22Rv1 (cell line): ENCODE results near the gene PIGR.

Experiments used
- H3K27ac ChIP-seq: fragments of 450-650 bp; 2 replicates; pipeline ENCODE4 v1.5.1; 2017
- CTCF ChIP-seq: fragments of 450-650 bp; IDR thresholded peaks from 2 replicates; pipeline ENCODE4 v1.5.1; 2017; ENCODE audit warnings: mild to moderate bottlenecking
- ZFX ChIP-seq: fragments of 450-650 bp; IDR thresholded peaks from 2 replicates; pipeline ENCODE4 v1.6.1; 2017; ENCODE audit warnings: antibody characterized with exemption, borderline replicate concordance

Gene PIGR

GRCh38 chr1:206923009-206923960 is 23.0 kb downstream of the PIGR start:
- TF ChIP-seq ZFX = no peak
- TF ChIP-seq CTCF = no peak

GRCh38 chr1:206922524-206922923 is 23.7 kb downstream of the PIGR start:
- no peak overlapping the region for H3K27ac ChIP-seq
- TF ChIP-seq ZFX (no peak), CTCF (no peak)

More at GRCh38 chr1:206923009-206923960, 23.0 kb downstream of the PIGR start:
- no peak overlapping the region for H3K27ac ChIP-seq

- no peak within 1 kb of the TSS for H3K27ac ChIP-seq
- no peak for TF ChIP-seq CTCF
- no peak for TF ChIP-seq ZFX
These were observed 24.4 kb downstream of the PIGR start, which contains the start of gene FCMR for GRCh38 chr1:206921772-206922265. Gene FCMR, minus strand, starts transcription at chr1:206921941. Its CDS starts 87 bp downstream, at chr1:206921854.

GRCh38 chr1:206918076-206918475 is 28.2 kb downstream of the PIGR start:
- TF ChIP-seq ZFX (no peak), CTCF (no peak)
- H3K27ac ChIP-seq = no peak overlapping the region

- TF ChIP-seq ZFX (no peak), CTCF (no peak)
- H3K27ac ChIP-seq = no peak overlapping the region
These were observed 30.1 kb downstream of the PIGR start for GRCh38 chr1:206916000-206916709.

- TF ChIP-seq ZFX (no peak), CTCF (no peak)
These were observed 31.1 kb downstream of the PIGR start for GRCh38 chr1:206915030-206915735.

More at GRCh38 chr1:206915030-206915735, 31.1 kb downstream of the PIGR start:
- no peak overlapping the region for H3K27ac ChIP-seq
